HG02852 (cell line): Measurements from ENCODE around the gene NTPCR.

Experiments
- ATAC-seq: cut with Tn5 transposase; IDR thresholded peaks from one replicate; pipeline ENCODE4 v1.9.1; 2021; ENCODE audit warnings: mild to moderate bottlenecking, moderate library complexity; ENCODE audit not compliant: unreplicated experiment

The NTPCR gene

DNA sequence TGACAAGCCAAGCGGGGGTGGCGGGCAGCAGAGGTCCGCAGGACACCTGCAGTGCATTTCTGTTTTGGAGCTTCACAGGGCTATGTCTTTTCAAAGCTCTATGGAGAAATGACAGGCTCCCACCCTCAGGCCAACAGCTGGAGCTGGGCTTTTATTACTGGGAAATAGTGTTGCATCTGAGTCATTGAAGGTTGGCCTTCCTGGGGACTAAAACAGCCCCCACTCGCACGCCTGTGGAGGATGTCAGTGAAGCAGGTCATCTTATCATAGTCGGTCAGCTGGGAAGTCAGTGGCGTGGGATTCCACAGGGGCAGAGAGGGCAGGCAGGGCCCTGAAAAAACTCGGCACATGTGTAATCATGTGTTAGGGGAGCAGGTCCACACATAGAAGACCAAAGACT, 55.3 kb downstream of the NTPCR start:
- no peak for ATAC-seq

DNA sequence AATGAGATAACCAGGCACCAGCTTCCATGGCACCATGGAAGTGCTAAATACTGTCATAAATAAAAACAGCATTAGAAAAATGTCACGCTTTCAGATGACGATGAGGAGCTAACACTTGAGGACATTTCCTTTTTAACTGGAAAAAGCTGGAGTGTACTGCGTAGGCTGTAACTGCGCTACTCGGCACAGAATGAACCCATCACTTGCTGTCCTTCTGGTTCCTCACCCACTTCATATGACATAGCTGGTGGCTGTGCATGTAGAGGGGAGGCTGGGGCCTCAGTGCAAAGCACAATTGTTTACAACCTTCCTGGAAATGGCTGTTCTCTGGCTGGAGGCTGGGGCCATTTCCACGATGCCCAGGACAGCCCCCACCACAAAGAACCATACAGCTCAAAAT, 55.7 kb downstream of the NTPCR start:
- no peak for ATAC-seq

DNA sequence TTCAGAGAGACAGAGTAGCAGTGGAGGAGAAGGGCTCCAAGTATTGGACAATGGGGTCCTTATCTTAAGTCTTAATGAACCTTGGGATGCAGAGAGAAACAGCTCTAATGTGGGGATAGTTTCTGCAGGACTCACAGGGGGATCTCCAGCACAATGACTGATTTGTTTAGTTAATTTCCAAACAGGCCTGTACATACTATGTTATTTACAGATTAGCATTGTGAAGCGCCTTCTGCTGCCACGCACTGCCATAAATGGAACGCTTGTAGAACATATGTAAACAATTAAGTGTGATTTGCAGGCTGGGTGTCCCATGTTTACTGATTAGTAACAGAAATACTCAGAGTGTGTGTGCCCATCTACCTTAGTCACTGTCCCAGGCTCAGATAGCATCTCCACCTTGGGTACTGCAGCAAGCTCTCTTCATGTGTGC, 56.1 kb downstream of the NTPCR start:
- no peak for ATAC-seq

DNA sequence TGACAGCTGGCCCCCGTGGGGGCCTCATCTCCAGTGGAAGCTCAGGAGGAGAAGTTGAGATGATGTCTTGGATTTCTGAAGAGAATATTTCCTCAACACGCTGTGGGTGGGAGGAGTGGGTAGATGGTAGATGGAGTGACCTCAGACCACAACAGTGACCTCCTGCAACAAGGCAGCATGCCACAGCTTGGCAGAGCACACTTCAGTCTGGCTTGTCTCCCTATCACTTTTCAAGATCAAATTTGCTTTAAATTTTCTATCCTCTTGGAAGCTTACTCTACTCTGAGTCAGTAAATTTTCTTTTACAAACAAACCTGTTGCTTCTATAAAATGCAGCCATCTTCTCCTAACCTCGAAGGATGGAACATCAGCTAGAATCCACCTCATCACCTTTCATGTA, 59.7 kb downstream of the NTPCR start:
- ATAC-seq: no peak

DNA sequence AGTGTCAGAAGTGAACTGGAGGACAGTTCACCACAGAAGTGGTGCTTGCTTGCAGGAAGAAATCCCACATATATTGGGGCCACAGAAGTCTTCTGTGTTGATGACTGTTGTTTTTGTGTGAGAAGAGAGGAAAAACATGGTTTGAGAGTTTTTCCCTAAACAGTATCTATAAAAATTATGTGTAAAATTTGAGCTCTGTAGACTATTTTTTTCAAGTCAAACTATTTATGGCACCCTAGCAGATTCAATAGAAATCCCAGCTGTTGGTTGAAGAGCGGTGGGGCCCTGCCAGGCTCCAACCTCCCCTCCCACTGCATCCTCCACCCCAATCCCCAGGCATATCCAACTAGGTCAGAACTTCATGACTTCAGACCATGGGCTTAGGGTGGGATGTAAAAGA, 61.6 kb downstream of the NTPCR start:
- ATAC-seq: no peak

- ATAC-seq: no peak
These were observed 65.6 kb downstream of the NTPCR start for GRCh38 chr1:233015965-233016364.

DNA sequence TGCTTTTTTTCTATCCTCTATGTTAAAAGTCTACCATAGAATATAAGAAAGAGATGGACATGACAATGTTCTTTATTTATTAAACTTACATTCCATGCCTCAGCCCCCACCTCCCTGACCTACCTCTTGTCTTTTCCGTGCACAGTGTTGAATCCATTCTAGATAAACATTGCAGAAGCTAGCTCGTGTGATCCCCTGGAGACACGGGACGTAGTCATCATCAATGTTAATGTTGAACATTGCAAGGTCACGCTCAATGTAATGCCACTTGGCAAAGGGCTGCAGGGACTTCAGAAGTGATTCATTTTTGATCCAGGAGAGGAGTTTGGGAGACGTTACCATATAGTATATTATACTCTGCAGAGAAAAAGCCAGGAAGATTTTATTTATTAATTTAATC, 66.4 kb downstream of the NTPCR start:
- no peak for ATAC-seq

- no peak for ATAC-seq
These were observed 68.7 kb downstream of the NTPCR start for GRCh38 chr1:233019083-233019482.

DNA sequence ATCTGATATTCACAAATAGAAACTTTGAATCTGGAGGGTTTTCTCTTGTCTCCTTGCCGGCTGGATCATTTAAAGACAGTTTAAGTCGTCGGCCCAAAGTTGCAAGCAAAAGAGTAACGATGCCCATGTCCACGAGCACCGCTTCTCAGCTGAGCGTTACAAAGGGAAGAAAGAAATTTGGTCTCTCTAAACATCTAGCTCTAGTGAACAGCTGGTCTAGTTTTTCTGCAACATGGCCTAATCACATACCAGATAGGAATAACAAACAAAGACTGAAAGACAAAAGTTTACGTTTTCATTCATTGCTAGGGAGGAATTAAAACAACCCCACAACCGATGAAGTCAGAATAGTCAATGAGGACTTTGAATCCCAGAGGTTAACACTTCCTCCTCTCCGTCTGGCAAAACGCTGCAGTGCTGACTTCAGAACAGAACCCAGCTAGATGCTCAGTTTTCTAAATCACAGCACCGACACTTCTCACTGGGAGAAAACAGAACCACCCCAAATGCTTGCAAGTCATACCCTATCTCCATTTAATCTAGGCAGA, 69.4 kb downstream of the NTPCR start:
- ATAC-seq: no peak

DNA sequence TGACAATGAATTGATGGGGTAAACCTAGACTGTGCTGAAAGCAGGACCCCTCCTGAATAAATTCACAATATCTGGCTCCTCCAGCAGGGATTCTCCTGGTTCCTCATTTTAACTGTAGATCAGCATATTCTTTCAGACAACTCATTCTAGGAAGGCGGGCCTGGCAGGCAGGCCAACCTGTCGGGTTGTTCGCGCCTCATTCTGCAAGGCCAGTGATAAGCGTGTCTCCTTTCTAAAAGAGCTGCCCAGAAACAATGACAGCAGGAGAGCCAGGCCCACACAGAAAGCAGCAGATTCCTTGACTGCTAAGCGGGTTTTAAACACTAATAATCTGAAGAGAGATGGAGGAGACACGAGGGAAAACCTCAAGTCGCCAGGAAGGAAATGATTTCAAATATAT, 70.0 kb downstream of the NTPCR start:
- ATAC-seq: no peak

GRCh38 chr1:233022246-233022645, 71.8 kb downstream of the NTPCR start:
- no peak for ATAC-seq

DNA sequence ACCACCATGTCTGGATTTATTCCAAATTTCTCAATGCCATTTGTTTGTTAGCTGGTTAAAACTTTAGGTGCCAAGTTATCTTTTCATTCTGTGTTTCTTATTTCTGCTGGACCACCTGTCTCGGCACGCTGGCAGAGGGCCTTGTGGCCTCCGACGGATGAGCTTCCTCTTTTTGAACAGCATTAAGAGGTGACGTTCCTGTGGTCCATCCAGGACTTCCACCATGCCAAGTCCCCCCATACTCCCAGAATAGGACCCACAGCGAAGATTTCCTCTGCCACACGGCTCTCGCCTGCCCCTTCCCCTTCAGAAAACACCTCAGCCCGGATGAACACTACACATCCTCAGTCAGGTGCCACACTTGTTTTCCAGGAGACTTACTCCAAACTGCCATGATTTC, 73.8 kb downstream of the NTPCR start:
- ATAC-seq: no peak

- ATAC-seq: no peak
These were observed 74.7 kb downstream of the NTPCR start for GRCh38 chr1:233025157-233025556.

DNA sequence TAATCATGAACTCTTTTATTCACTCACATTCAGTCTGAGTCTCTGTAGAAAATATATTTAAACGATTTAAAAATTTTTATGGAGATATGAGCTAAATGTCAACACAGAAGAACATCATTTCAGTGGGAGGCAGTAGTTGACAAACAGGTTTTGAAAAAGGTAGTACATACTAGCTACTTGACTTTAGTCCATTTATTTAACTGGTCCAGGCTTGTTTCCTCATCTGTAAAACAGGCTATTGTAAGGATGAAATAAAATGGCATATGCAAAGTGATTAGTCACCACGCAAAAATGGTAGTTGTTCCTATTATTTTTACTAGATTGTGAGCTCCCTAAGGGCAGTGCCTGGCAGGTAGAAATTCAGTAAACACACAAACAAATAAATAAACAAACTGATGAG, 75.2 kb downstream of the NTPCR start:
- no peak for ATAC-seq

GRCh38 chr1:233027046-233027445, 76.6 kb downstream of the NTPCR start:
- no peak for ATAC-seq

DNA sequence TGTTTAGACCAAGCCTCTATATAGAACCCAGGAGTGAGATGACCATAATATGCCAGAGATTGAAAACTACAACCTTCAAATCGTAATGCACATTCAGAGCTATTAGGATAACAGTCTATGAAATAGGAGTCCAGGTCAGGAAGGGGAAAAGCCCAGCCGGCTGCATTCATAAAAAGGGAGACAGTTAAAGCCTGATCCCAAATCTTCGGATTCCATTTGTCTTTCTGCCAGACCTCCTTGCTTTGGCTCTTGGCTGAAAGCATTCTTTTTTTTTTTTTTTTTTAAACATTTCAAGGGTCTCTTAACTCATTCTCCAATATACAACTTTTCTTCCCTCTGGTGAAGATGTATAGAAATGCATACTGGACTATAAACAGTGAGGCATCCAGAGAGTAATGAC, 81.1 kb downstream of the NTPCR start:
- no peak for ATAC-seq

DNA sequence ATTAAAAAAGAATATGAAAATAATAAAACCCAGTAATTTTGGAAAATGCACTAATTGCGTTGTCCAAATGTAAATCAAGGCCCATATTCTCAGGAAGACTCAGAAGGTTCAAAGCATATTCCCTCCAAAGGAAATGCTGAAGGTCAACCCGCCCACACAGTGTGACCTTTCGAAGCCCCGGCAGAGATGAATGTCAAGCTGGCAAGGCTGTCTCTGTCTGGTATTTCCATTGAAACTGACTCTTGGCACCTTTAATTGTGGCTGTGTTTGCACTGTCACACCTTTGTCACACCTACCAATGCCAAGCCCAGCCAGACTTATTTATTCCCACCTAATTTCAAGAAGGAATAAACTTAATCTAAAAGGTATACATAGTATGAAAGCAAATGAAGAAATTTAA, 82.5 kb downstream of the NTPCR start:
- ATAC-seq: no peak

- no peak for ATAC-seq
These were observed 83.0 kb downstream of the NTPCR start for GRCh38 chr1:233033361-233033760.
